ENCODE measurements around the gene USP30.

Gene USP30

DNA sequence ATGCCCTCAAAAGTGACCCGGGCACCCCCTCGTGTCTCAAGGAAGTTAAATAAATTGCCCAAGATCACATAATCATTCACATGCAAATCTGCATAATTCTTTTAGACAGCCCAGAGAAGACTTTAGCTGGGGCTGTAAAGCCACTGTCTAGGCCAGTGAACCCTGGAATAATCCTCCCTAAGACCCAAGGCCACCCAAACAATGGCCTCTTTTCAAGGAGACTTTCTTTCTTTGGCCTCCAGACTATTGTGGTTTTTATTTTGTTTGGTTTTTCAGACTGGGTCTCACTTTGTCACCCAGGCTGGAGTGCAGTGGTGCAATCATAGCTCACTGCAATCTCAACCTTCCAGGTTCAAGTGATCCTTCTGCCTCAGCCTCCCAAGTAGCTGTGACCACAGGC lies 42.1 kb upstream of the USP30 start:
- Histone ChIP-seq H3F3A (ENCODE audit: insufficient read depth, low read length) (no peaks in the 10 kb centered on the region), H3K9me2 (ENCODE audit: low read depth, low read length) (no peaks in the 10 kb centered on the region), H3K4me3 (ENCODE audit: low read depth, low read length, poor library complexity, severe bottlenecking) (no peak overlapping the region), H4K20me1 (ENCODE audit: insufficient read depth, low read length) (no peaks in the 10 kb centered on the region), H3K9ac (ENCODE audit: low read length) (no peak overlapping the region), H3K9me3 (ENCODE audit: low read length) (no peaks in the 10 kb centered on the region), H3K27ac (ENCODE audit: low read depth, low read length, poor library complexity, severe bottlenecking) (no peak overlapping the region), H3K27me3 (ENCODE audit: insufficient read depth, low read length) (no peaks in the 10 kb centered on the region), H3K4me1 (ENCODE audit: insufficient read depth, low read length, severe bottlenecking) (no peaks in the 10 kb centered on the region), H3K79me2 (ENCODE audit: insufficient read depth, low read length) (no peaks in the 10 kb centered on the region), H2AFZ (ENCODE audit: low read length) (no peak overlapping the region), H3K4me2 (ENCODE audit: low read length) (no peak overlapping the region), H3K36me3 (ENCODE audit: insufficient read depth, low read length) (no peaks in the 10 kb centered on the region)
- TF ChIP-seq EZH2 (IDR thresholded peaks at IDR 0.05; ENCODE audit: borderline replicate concordance, low read length): no peak
- TF ChIP-seq, protein P1, sequence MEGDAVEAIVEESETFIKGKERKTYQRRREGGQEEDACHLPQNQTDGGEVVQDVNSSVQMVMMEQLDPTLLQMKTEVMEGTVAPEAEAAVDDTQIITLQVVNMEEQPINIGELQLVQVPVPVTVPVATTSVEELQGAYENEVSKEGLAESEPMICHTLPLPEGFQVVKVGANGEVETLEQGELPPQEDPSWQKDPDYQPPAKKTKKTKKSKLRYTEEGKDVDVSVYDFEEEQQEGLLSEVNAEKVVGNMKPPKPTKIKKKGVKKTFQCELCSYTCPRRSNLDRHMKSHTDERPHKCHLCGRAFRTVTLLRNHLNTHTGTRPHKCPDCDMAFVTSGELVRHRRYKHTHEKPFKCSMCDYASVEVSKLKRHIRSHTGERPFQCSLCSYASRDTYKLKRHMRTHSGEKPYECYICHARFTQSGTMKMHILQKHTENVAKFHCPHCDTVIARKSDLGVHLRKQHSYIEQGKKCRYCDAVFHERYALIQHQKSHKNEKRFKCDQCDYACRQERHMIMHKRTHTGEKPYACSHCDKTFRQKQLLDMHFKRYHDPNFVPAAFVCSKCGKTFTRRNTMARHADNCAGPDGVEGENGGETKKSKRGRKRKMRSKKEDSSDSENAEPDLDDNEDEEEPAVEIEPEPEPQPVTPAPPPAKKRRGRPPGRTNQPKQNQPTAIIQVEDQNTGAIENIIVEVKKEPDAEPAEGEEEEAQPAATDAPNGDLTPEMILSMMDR (IDR thresholded peaks at IDR 0.05; ENCODE audit: low read length): no peak

DNA sequence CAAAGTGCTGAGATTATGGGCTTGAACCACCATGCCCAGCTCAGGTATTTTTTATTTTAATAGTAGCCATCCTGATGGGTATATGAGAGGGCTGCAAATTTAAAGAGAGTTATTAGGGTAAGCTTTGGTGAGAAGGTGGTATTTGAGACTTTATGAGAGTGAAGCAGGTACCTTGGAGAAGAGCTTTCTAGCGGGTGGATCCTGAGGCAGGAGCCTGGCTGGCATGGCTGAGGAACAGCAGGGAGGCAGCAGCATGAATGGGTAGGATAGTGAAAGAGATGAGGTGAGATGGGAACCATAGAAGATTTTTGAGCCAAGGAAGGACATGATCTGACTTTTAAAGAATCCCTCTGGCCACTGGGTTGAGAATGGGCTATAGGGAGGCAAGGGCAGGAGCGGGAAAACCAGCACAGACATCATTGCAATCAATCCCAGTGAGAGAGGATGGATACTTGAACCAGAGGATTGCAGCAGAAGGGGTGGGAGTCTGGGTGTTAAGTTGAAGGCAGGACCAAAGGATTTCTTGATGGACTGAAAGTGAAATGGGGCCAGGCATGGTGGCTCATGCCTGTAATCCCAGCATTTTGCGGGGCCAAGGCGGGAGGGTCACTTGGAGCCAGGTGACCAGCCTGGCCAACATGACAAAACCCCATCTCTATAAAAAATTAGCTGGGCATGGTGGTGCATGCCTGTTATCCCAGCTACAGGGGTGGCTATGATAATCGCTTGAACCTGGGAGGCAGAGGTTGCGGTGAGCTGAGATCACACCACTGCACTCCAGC lies 37.2 kb upstream of the USP30 start:
- no peak overlapping the region for H3K4me2 ChIP-seq (ENCODE audit: low read length)
- H3K9me2 ChIP-seq (ENCODE audit: low read depth, low read length): no peaks in the 10 kb centered on the region
- no peaks in the 10 kb centered on the region for H3K9me3 ChIP-seq (ENCODE audit: low read length)
- H2AFZ ChIP-seq (ENCODE audit: low read length): no peak overlapping the region
- H3K27me3 ChIP-seq (ENCODE audit: insufficient read depth, low read length): no peaks in the 10 kb centered on the region
- no peaks in the 10 kb centered on the region for H3K36me3 ChIP-seq (ENCODE audit: insufficient read depth, low read length)
- H3K27ac ChIP-seq (ENCODE audit: low read depth, low read length, poor library complexity, severe bottlenecking): no peak overlapping the region
- no peak overlapping the region for H3K4me3 ChIP-seq (ENCODE audit: low read depth, low read length, poor library complexity, severe bottlenecking)
- no peaks in the 10 kb centered on the region for H3K4me1 ChIP-seq (ENCODE audit: insufficient read depth, low read length, severe bottlenecking)
- no peak overlapping the region for H3K9ac ChIP-seq (ENCODE audit: low read length)
- H3F3A ChIP-seq (ENCODE audit: insufficient read depth, low read length): no peaks in the 10 kb centered on the region
- TF ChIP-seq EZH2 (IDR thresholded peaks at IDR 0.05; ENCODE audit: borderline replicate concordance, low read length): no peak
- TF ChIP-seq, protein P1 (IDR thresholded peaks at IDR 0.05; ENCODE audit: low read length): no peak
- no peaks in the 10 kb centered on the region for H4K20me1 ChIP-seq (ENCODE audit: insufficient read depth, low read length)
- H3K79me2 ChIP-seq (ENCODE audit: insufficient read depth, low read length): no peaks in the 10 kb centered on the region

DNA sequence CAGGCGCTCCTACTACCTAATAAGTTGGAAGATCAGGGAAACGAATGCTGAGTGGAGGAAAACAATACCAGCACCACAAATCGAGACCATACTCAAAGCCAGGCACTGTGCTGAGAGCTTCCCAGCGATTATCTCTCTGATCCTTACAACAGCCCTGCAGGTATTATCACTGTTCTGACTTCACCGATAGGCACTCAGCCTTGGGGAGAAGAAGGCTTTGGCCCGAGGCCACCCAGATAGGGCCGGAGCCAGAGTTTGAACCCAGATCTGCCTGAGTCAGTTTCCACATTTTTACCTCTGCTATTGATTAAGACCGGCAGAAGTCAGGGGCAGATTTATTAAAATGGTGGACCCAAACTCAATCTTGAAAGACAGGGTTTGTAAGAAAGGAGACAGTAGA lies 36.4 kb upstream of the USP30 start:
- H3K9me3 ChIP-seq (ENCODE audit: low read length): no peaks in the 10 kb centered on the region
- no peaks in the 10 kb centered on the region for H4K20me1 ChIP-seq (ENCODE audit: insufficient read depth, low read length)
- H3K4me1 ChIP-seq (ENCODE audit: insufficient read depth, low read length, severe bottlenecking): no peaks in the 10 kb centered on the region
- no peaks in the 10 kb centered on the region for H3K36me3 ChIP-seq (ENCODE audit: insufficient read depth, low read length)
- no peaks in the 10 kb centered on the region for H3K27me3 ChIP-seq (ENCODE audit: insufficient read depth, low read length)
- H3K4me2 ChIP-seq (ENCODE audit: low read length): no peak overlapping the region
- no peaks in the 10 kb centered on the region for H3K79me2 ChIP-seq (ENCODE audit: insufficient read depth, low read length)
- no peak overlapping the region for H3K4me3 ChIP-seq (ENCODE audit: low read depth, low read length, poor library complexity, severe bottlenecking)
- no peak overlapping the region for H2AFZ ChIP-seq (ENCODE audit: low read length)
- H3K9me2 ChIP-seq (ENCODE audit: low read depth, low read length): no peaks in the 10 kb centered on the region
- no peak overlapping the region for H3K9ac ChIP-seq (ENCODE audit: low read length)
- TF ChIP-seq, protein P1 (IDR thresholded peaks at IDR 0.05; ENCODE audit: low read length): no peak
- no peak for TF ChIP-seq EZH2 (IDR thresholded peaks at IDR 0.05; ENCODE audit: borderline replicate concordance, low read length)
- H3F3A ChIP-seq (ENCODE audit: insufficient read depth, low read length): no peaks in the 10 kb centered on the region
- H3K27ac ChIP-seq (ENCODE audit: low read depth, low read length, poor library complexity, severe bottlenecking): no peak overlapping the region
